SK-N-MC (cell line): ENCODE measurements around the gene CGN.
A peak's percentile ranks its signal among the peaks of the same experiment; 100 is the strongest.

Experiments used
- DNase-seq: peaks from one replicate; pipeline ENCODE4 v3.0.0-alpha.2; 2011; ENCODE audit warnings: low read depth, low spot score
- H3K27ac ChIP-seq: fragments of 200-600 bp; sonication (generic); 2 replicates; pipeline ENCODE4 v1.5.1; 2016; ENCODE audit warnings: mixed run types
- H3K36me3 ChIP-seq: fragments of 200-600 bp; sonication (generic); 2 replicates; pipeline ENCODE4 v1.6.1; 2017; ENCODE audit warnings: antibody characterized with exemption, low read length, mixed read lengths; ENCODE audit not compliant: insufficient read depth
- H3K4me3 ChIP-seq: fragments of 200-600 bp; sonication (generic); 2 replicates; pipeline ENCODE4 v1.5.1; 2016
- H3K9ac ChIP-seq: fragments of 200-600 bp; sonication (generic); 2 replicates; pipeline ENCODE4 v1.8.0; 2017; ENCODE audit warnings: mixed run types, mixed read lengths; ENCODE audit not compliant: insufficient read length
- H3K9me3 ChIP-seq: fragments of 200-600 bp; sonication (generic); 2 replicates; pipeline ENCODE4 v1.6.1; 2017; ENCODE audit warnings: low read depth, mild to moderate bottlenecking, antibody characterized with exemption, low read length, moderate library complexity, mixed read lengths
- EZH2 ChIP-seq: fragments of 200-600 bp; sonication (generic); IDR thresholded peaks from one replicate; pipeline ENCODE4 v1.6.1; 2017; ENCODE audit warnings: antibody characterized with exemption
- FOXP2 ChIP-seq: optimal IDR thresholded peaks from 2 replicates; pipeline ENCODE3; 2011; ENCODE audit warnings: mild to moderate bottlenecking, moderate library complexity; ENCODE audit not compliant: insufficient read depth; ENCODE audit errors: extremely low read length, control extremely low read depth
- POLR2AphosphoS5 ChIP-seq: IDR thresholded peaks from 2 replicates; pipeline ENCODE4 v1.6.1; 2012; ENCODE audit warnings: mild to moderate bottlenecking, low read depth, low read length, borderline replicate concordance

Gene CGN

GRCh38 chr1:151581921-151582320 is 70.7 kb downstream of the CGN start:
- Histone ChIP-seq H3K9ac (no peak overlapping the region), H3K4me3 (no peak overlapping the region), H3K36me3 (no peaks in the 10 kb centered on the region), H3K9me3 (no peaks in the 10 kb centered on the region), H3K27ac (no peak overlapping the region)
- TF ChIP-seq FOXP2 (no peak), EZH2 (no peak), POLR2AphosphoS5 (no peak)
- no peak for DNase-seq

GRCh38 chr1:151583796-151584195 is 72.6 kb downstream of the CGN start:
- Histone ChIP-seq H3K9ac (no peak overlapping the region), H3K9me3 (no peaks in the 10 kb centered on the region), H3K4me3 (no peak overlapping the region), H3K27ac (no peak overlapping the region), H3K36me3 (no peaks in the 10 kb centered on the region)
- TF ChIP-seq POLR2AphosphoS5 (no peak), EZH2 (no peak), FOXP2 (no peak)
- no peak for DNase-seq

- no peaks in the 10 kb centered on the region for H3K9me3 ChIP-seq
- no peak overlapping the region for H3K4me3 ChIP-seq
- DNase-seq, result no peak
- no peaks in the 10 kb centered on the region for H3K36me3 ChIP-seq
- H3K27ac ChIP-seq, result no peak overlapping the region
- no peak for TF ChIP-seq EZH2
- no peak for TF ChIP-seq FOXP2
- TF ChIP-seq POLR2AphosphoS5, result no peak
- no peak overlapping the region for H3K9ac ChIP-seq
Measured at GRCh38 chr1:151584278-151584677, 73.1 kb downstream of the CGN start.

GRCh38 chr1:151584780-151585179 is 73.6 kb downstream of the CGN start:
- no peak for TF ChIP-seq FOXP2
- no peak for TF ChIP-seq EZH2
- no peak for TF ChIP-seq POLR2AphosphoS5
- no peak overlapping the region for H3K4me3 ChIP-seq
- no peak overlapping the region for H3K27ac ChIP-seq

GRCh38 chr1:151585622-151586021 is 74.4 kb downstream of the CGN start:
- Histone ChIP-seq H3K4me3 (no peak overlapping the region), H3K27ac (0 out of 2 replicates have a peak overlapping the region, but pooled peaks have one; percentile 26), H3K9ac (peak overlapping the region; percentile 14), H3K9me3 (no peaks in the 10 kb centered on the region), H3K36me3 (no peaks in the 10 kb centered on the region)
- no peak for TF ChIP-seq FOXP2
- no peak for DNase-seq

More at GRCh38 chr1:151584780-151585179, 73.6 kb downstream of the CGN start:
- Histone ChIP-seq H3K9ac (no peak overlapping the region), H3K36me3 (no peaks in the 10 kb centered on the region), H3K9me3 (no peaks in the 10 kb centered on the region)
- DNase-seq, result no peak
